GM19328 (cell line): Measurements from ENCODE around the gene YDJC.
A peak's percentile ranks its signal among the peaks of the same experiment; 100 is the strongest.
"Not testable (repeated sequence)": the region's sequence is repeated elsewhere in the genome, so short reads cannot be mapped to it uniquely, and the experiment has no call there.

ENCODE experiments used
- ATAC-seq: cut with Tn5 transposase; IDR thresholded peaks from one replicate; pipeline ENCODE4 v1.9.1; 2021; ENCODE audit warnings: mild to moderate bottlenecking, moderate library complexity; ENCODE audit not compliant: unreplicated experiment

YDJC gene

GRCh38 chr22:21652010-21652546 lies 22.3 kb upstream of the YDJC start:
- peak; percentile 92 for ATAC-seq

GRCh38 chr22:21651521-21652009 lies 21.7 kb upstream of the YDJC start:
- peak; percentile 24 for ATAC-seq

GRCh38 chr22:21650823-21651520 lies 21.1 kb upstream of the YDJC start:
- ATAC-seq: no peak

- ATAC-seq: no peak
Measured at GRCh38 chr22:21650280-21650679, 20.5 kb upstream of the YDJC start.

GRCh38 chr22:21646608-21647590 lies 17.1 kb upstream of the YDJC start:
- ATAC-seq: no peak

GRCh38 chr22:21645513-21645912 lies 15.7 kb upstream of the YDJC start:
- ATAC-seq: not testable (repeated sequence)

- ATAC-seq: no peak
Measured at GRCh38 chr22:21643533-21644357, 13.9 kb upstream of the YDJC start.

- ATAC-seq: no peak
Measured at GRCh38 chr22:21642584-21643448, 13.0 kb upstream of the YDJC start.

GRCh38 chr22:21641789-21642583 lies 12.2 kb upstream of the YDJC start, which contains the start of gene SDF2L1:
TSS of gene SDF2L1 (plus strand) at chr22:21642302. CDS start at chr22:21642337, 35 bp downstream.
- peak; percentile 94 for ATAC-seq

- ATAC-seq: no peak
Measured at GRCh38 chr22:21641417-21641788, 11.6 kb upstream of the YDJC start.

GRCh38 chr22:21640810-21641209 lies 11.0 kb upstream of the YDJC start:
- ATAC-seq: no peak

GRCh38 chr22:21639359-21639758 lies 9.5 kb upstream of the YDJC start:
- ATAC-seq: no peak

- not testable (repeated sequence) for ATAC-seq
Measured at GRCh38 chr22:21637450-21637849, 7.6 kb upstream of the YDJC start.

- no peak for ATAC-seq
Measured at GRCh38 chr22:21636629-21637218, 6.9 kb upstream of the YDJC start.

GRCh38 chr22:21635771-21636510 lies 6.1 kb upstream of the YDJC start:
- no peak for ATAC-seq

GRCh38 chr22:21634844-21635243 lies 5.0 kb upstream of the YDJC start:
- no peak for ATAC-seq

GRCh38 chr22:21634081-21634480 lies 4.3 kb upstream of the YDJC start:
- ATAC-seq: no peak

GRCh38 chr22:21633481-21633880 lies 3.7 kb upstream of the YDJC start:
- ATAC-seq: no peak
